Measurements from ENCODE around the gene DDX19B. TPM values are rescaled to one million over a fixed set of nuclear protein-coding genes. Genes with fewer than 3 reads are reported as not detected.

Gene DDX19B
- total RNA-seq, 1 experiment from 2014 or later, result 74.5 TPM

GRCh38 chr16:70380248-70380918, 81.4 kb downstream of the DDX19B start:
- Histone ChIP-seq H3K4me1 (peaks cover 9% of the 10 kb centered on the region; the same call in 1 of the 2 replicates), H3K9me3 (no peaks in the 10 kb centered on the region), H3K4me3 (ENCODE audit: low read depth, low read length) (peak overlapping the region; percentile 85), H3K36me3 (ENCODE audit: control insufficient read depth, insufficient read depth, low read length) (peaks cover 2% of the 10 kb centered on the region), H3K27me3 (replicated peaks; ENCODE audit: control insufficient read depth, insufficient read depth, low read length) (no peaks in the 10 kb centered on the region)
- Mint-ChIP-seq H3K4me3 (ENCODE audit: unreplicated experiment) (peak overlapping the region; percentile 92), H3K27me3 (ENCODE audit: insufficient read depth, unreplicated experiment) (no peaks in the 10 kb centered on the region), H3K36me3 (ENCODE audit: insufficient read depth, unreplicated experiment) (peaks cover 85% of the 10 kb centered on the region), H3K27ac (ENCODE audit: unreplicated experiment) (peak overlapping the region; percentile 97), H3K4me1 (ENCODE audit: low read depth, unreplicated experiment) (peaks cover 6% of the 10 kb centered on the region), H3K9me3 (ENCODE audit: unreplicated experiment) (no peaks in the 10 kb centered on the region)
- CTCF ChIA-PET, result interaction anchor here (0.5 to 2.8 kb wide), 14 partner anchors 10 to 288 kb away, joined by 3 to 42 read pairs (median 6); partner anchors contain the start of genes FCSK and ST3GAL2
- DNase-seq, result peak; percentile 79 to 85
- TF ChIP-seq CTCF (IDR thresholded peaks at IDR 0.05; ENCODE audit: insufficient read depth in 1 of 2, low read depth in 1 of 2, low read length in 1 of 2, severe bottlenecking in 1 of 2, unreplicated experiment in 1 of 2), result no peak
- POLR2A ChIA-PET, result interaction anchor here (0.5 to 3.7 kb wide), 13 partner anchors 10 to 165 kb away, joined by 3 to 41 read pairs (median 8); partner anchors contain the start of genes AARS1, COG4, DDX19A and FCSK
- BruUV-seq (replicated peaks), result no TSS peak
- intact Hi-C loops (cut with micrococcal nuclease; ENCODE audit: unreplicated experiment), result loop anchor here (2.0 to 5.0 kb wide), 3 partner anchors 74 to 272 kb away; partner anchors contain the start of gene FCSK

- Mint-ChIP-seq H3K4me1 (ENCODE audit: low read depth, unreplicated experiment) (peaks cover 6% of the 10 kb centered on the region), H3K9me3 (ENCODE audit: unreplicated experiment) (no peaks in the 10 kb centered on the region), H3K4me3 (ENCODE audit: unreplicated experiment) (peak overlapping the region; percentile 92), H3K27me3 (ENCODE audit: insufficient read depth, unreplicated experiment) (no peaks in the 10 kb centered on the region), H3K36me3 (ENCODE audit: insufficient read depth, unreplicated experiment) (peaks cover 85% of the 10 kb centered on the region), H3K27ac (ENCODE audit: unreplicated experiment) (peak overlapping the region; percentile 97)
- peaks cover 2% of the 10 kb centered on the region for H3K36me3 ChIP-seq (ENCODE audit: control insufficient read depth, insufficient read depth, low read length)
- H3K27me3 ChIP-seq (replicated peaks; ENCODE audit: control insufficient read depth, insufficient read depth, low read length), result no peaks in the 10 kb centered on the region
- TSS peak; percentile 74 for BruUV-seq (replicated peaks)
- CTCF ChIA-PET, result interaction anchor here (0.6 to 2.8 kb wide), 16 partner anchors 10 to 127 kb away, joined by 3 to 42 read pairs (median 6); partner anchors contain the start of genes FCSK and ST3GAL2
- peak; percentile 35 to 75 for TF ChIP-seq CTCF (IDR thresholded peaks at IDR 0.05; ENCODE audit: insufficient read depth in 1 of 2, low read depth in 1 of 2, low read length in 1 of 2, severe bottlenecking in 1 of 2, unreplicated experiment in 1 of 2)
- peaks cover 9% of the 10 kb centered on the region; the same call in 1 of the 2 replicates for H3K4me1 ChIP-seq
- H3K4me3 ChIP-seq (ENCODE audit: low read depth, low read length), result peak overlapping the region; percentile 85
- no peaks in the 10 kb centered on the region for H3K9me3 ChIP-seq
- peak; percentile 99 for DNase-seq
- POLR2A ChIA-PET, result interaction anchor here (0.5 to 3.7 kb wide), 34 partner anchors 9 to 994 kb away, joined by 3 to 41 read pairs (median 5); partner anchors contain the start of genes AARS1, COG4, DDX19A and FCSK
- intact Hi-C loops (cut with micrococcal nuclease; ENCODE audit: unreplicated experiment), result loop anchor here (1.0 to 5.0 kb wide), 6 partner anchors 47 to 271 kb away; partner anchors contain the start of genes FCSK and ST3GAL2
These were observed 82.1 kb downstream of the DDX19B start for GRCh38 chr16:70380919-70381603.

Data from Caco-2 (cell line).